Measurements from ENCODE around the gene MRGPRG. TPM values are rescaled to one million over a fixed set of nuclear protein-coding genes. Genes with fewer than 3 reads are reported as not detected.

Gene MRGPRG
- total RNA-seq, 4 donors from 2014 or later: not detected

DNA sequence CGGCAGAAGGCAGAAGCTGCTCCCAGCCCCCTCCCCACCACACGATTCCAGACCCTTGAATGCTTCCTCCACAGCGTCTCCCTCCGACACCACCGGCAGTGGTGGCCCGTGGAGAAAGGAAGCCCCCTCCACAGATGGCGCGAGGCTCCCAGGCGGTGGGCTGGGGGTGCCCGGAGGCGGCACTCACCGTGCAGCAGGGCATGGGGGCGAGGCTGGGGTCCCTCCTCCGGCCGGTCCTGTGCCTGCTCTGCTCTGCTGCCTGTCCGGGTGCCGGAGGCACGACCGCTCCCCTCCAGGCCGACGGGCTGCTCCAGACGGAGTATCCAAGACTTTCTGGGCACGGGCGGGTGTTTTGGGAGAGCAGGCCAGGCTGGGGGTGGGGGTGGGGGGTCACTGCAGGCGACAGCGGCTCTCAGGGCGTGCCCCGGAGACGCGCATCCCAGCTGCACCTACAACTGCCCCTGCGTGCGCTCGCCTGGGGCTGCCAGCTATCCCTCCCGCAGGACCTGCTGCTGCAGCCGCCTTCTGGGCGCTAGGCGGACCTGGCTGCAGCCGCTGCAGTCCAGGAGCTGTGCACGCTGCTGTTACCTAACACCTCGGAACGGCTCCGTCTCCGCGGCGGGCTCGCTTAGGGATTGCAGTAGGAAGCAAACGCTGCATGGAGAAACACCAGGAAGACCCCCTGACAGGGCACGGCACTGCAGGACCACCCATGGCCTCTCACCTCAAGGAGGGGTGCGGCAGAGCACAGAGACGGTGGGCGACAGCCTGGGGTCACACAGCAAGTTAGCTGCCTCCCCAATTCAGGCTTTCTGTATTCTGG lies 15.2 kb downstream of the MRGPRG start:
- no peak for DNase-seq (ENCODE audit: extremely low spot score)
- WGBS: 5% methylated on average over 17 of the region's 51 CpGs
- Histone ChIP-seq H3K4me1 (peaks cover 7 to 27% (median 23%) of the 10 kb centered on the region in 4 donors), H3K36me3 (no peaks in the 10 kb centered on the region), H3K9me3 (no peaks in the 10 kb centered on the region), H3K27ac (replicated peaks in 1 of 4) (no peak overlapping the region), H3K4me3 (peak overlapping the region in 2 of 4 donors; percentile 2 to 22), H3K27me3 (peaks cover 0 to 60% (median 14%) of the 10 kb centered on the region in 4 donors)
- TF ChIP-seq EP300 (IDR thresholded peaks at IDR 0.05) (no peak), POLR2A (IDR thresholded peaks at IDR 0.05; ENCODE audit: low read depth) (no peak), CTCF (IDR thresholded peaks at IDR 0.05) (no peak), POLR2AphosphoS5 (IDR thresholded peaks at IDR 0.05) (no peak)
- intact Hi-C loops (cut with DNase I): no loop called here

GRCh38 chr11:3202759-3203158 lies 15.9 kb downstream of the MRGPRG start:
- WGBS: no CpG with 5 or more reads among the region's 17 CpGs
- intact Hi-C loops (cut with DNase I): no loop called here
- DNase-seq (ENCODE audit: extremely low spot score): no peak
- no peak for TF ChIP-seq EP300 (IDR thresholded peaks at IDR 0.05)
- no peak for TF ChIP-seq POLR2A (IDR thresholded peaks at IDR 0.05; ENCODE audit: low read depth)
- no peak for TF ChIP-seq CTCF (IDR thresholded peaks at IDR 0.05)
- TF ChIP-seq POLR2AphosphoS5 (IDR thresholded peaks at IDR 0.05): no peak
- Histone ChIP-seq H3K4me3 (no peak overlapping the region), H3K4me1 (peaks cover 7 to 27% (median 23%) of the 10 kb centered on the region in 4 donors), H3K9me3 (no peaks in the 10 kb centered on the region), H3K27ac (replicated peaks in 1 of 4) (no peak overlapping the region), H3K27me3 (peaks cover 0 to 65% (median 14%) of the 10 kb centered on the region in 4 donors), H3K36me3 (no peaks in the 10 kb centered on the region)

GRCh38 chr11:3202305-3202704 lies 16.3 kb downstream of the MRGPRG start:
- Histone ChIP-seq H3K4me1 (peaks cover 7 to 27% (median 23%) of the 10 kb centered on the region in 4 donors), H3K27ac (replicated peaks in 1 of 4) (no peak overlapping the region), H3K27me3 (peaks cover 0 to 65% (median 14%) of the 10 kb centered on the region in 4 donors), H3K36me3 (no peaks in the 10 kb centered on the region), H3K9me3 (no peaks in the 10 kb centered on the region), H3K4me3 (no peak overlapping the region)
- 77% methylated on average over 5 of the region's 7 CpGs for WGBS
- TF ChIP-seq CTCF (IDR thresholded peaks at IDR 0.05) (no peak), POLR2A (IDR thresholded peaks at IDR 0.05; ENCODE audit: low read depth) (no peak), EP300 (IDR thresholded peaks at IDR 0.05) (no peak), POLR2AphosphoS5 (IDR thresholded peaks at IDR 0.05) (no peak)
- DNase-seq (ENCODE audit: extremely low spot score): no peak
- intact Hi-C loops (cut with DNase I): no loop called here

GRCh38 chr11:3201677-3202181 lies 16.9 kb downstream of the MRGPRG start:
- no peak overlapping the region for H3K4me3 ChIP-seq
- H3K27ac ChIP-seq (replicated peaks in 1 of 4): no peak overlapping the region
- WGBS: 81% methylated on average over 12 of the region's 17 CpGs
- no peak for DNase-seq (ENCODE audit: extremely low spot score)
- no peaks in the 10 kb centered on the region for H3K36me3 ChIP-seq
- H3K27me3 ChIP-seq: peaks cover 0 to 68% (median 14%) of the 10 kb centered on the region in 4 donors
- intact Hi-C loops (cut with DNase I): no loop called here
- no peaks in the 10 kb centered on the region for H3K9me3 ChIP-seq
- H3K4me1 ChIP-seq: peaks cover 7 to 27% (median 23%) of the 10 kb centered on the region in 4 donors
- TF ChIP-seq CTCF (IDR thresholded peaks at IDR 0.05) (no peak), POLR2AphosphoS5 (IDR thresholded peaks at IDR 0.05) (no peak), EP300 (IDR thresholded peaks at IDR 0.05) (no peak), POLR2A (IDR thresholded peaks at IDR 0.05; ENCODE audit: low read depth) (no peak)

Data from esophagus muscularis mucosa (tissue), 4 donors.